Measurements from ENCODE around the gene ANXA8L1. TPM values are rescaled to one million over a fixed set of nuclear protein-coding genes. Genes with fewer than 3 reads are reported as not detected.
"Not testable (repeated sequence)": the region's sequence is repeated elsewhere in the genome, so short reads cannot be mapped to it uniquely, and the experiment has no call there.

The ANXA8L1 gene, protein sequence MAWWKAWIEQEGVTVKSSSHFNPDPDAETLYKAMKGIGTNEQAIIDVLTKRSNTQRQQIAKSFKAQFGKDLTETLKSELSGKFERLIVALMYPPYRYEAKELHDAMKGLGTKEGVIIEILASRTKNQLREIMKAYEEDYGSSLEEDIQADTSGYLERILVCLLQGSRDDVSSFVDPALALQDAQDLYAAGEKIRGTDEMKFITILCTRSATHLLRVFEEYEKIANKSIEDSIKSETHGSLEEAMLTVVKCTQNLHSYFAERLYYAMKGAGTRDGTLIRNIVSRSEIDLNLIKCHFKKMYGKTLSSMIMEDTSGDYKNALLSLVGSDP
- total RNA-seq, result 1 to 10 TPM in 1 of 5 donors, not detected in 4; 2.6 TPM
- polyA plus RNA-seq, result 10 to 100 TPM in 1 of 3 donors, not detected in 2; 80.2 TPM
- long read RNA-seq, donor 1, partial matches to known transcripts, result 0 of 1 reads
- long read RNA-seq, donor 1, other reads (novel, unspliced or antisense), result 0 of 1 reads
- long read RNA-seq, donor 2, result 0 reads
- long read RNA-seq, donor 3, result 0 reads
- long read RNA-seq, donor 4, result 0 reads
- long read RNA-seq, donor 5, result 0 reads
- long read RNA-seq, donor 6, result 0 reads
- long read RNA-seq, donor 7, partial matches to known transcripts, result 0 of 1 reads
- long read RNA-seq, donor 7, other reads (novel, unspliced or antisense), result 0 of 1 reads
- long read RNA-seq, donor 8, result 0 reads
- long read RNA-seq, donor 9, result 0 reads
- long read RNA-seq, donor 10, result 0 reads

DNA sequence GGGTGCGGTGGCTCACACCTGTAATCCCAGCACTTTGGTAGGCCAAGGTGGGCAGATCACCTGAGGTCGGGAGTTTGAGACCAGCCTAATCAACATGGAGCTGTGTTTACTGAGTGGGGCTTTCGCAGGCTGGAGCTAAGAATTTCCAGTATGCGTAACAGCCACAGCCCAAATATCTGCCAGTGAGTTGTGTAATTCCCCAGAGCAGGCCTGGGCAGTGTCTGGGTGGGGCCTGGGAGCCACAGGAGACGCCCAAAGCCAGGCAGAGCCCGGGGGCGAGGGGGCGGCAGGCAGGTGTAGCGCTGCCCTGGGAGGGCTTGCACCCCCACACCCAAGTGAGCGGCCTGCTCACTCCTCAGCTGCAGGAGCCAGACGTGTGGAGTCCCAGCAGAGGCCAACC is at the start of gene ANXA8L1:
TSS of gene ANXA8L1 (plus strand) at position 371 of the 400 bp plus-strand sequence. CDS start 76 bp downstream, outside the sequence.
- DNase-seq; H3K36me3 ChIP-seq; H3K27me3 ChIP-seq; H3K4me3 ChIP-seq; H3K4me1 ChIP-seq; H3K9me3 ChIP-seq; intact Hi-C loops (cut with DNase I; ENCODE audit: low total_unique reads); H3K27ac ChIP-seq: not testable (repeated sequence)
- WGBS, 5 donors, result 75 to 100% (median 82%) methylated on average over 1 to 7 of the region's 11 CpGs

DNA sequence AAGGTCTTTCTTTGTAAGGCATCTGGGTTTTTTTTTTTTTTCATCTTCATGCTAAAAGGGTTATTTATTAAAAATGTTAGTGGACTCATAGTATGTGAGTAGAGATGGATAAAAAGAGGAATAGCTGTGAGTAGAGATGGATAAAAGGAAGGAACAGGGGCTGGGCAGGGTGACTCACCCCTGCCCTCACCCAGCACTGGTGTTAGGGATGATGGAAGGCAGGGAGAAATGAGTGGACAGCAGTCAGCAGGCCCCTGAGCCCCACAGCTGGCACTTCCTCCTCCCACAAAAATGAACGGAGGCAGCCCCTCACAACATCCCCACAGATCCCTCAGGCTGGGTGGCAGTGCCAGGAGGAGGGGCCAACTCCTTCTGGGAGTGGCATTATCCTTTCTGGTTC is 49.5 kb upstream of the ANXA8L1 start:
- H3K27me3 ChIP-seq, result no peaks in the 10 kb centered on the region
- no peaks in the 10 kb centered on the region for H3K9me3 ChIP-seq
- TF ChIP-seq, protein P1, sequence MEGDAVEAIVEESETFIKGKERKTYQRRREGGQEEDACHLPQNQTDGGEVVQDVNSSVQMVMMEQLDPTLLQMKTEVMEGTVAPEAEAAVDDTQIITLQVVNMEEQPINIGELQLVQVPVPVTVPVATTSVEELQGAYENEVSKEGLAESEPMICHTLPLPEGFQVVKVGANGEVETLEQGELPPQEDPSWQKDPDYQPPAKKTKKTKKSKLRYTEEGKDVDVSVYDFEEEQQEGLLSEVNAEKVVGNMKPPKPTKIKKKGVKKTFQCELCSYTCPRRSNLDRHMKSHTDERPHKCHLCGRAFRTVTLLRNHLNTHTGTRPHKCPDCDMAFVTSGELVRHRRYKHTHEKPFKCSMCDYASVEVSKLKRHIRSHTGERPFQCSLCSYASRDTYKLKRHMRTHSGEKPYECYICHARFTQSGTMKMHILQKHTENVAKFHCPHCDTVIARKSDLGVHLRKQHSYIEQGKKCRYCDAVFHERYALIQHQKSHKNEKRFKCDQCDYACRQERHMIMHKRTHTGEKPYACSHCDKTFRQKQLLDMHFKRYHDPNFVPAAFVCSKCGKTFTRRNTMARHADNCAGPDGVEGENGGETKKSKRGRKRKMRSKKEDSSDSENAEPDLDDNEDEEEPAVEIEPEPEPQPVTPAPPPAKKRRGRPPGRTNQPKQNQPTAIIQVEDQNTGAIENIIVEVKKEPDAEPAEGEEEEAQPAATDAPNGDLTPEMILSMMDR (IDR thresholded peaks at IDR 0.05), result no peak
- TF ChIP-seq EP300 (IDR thresholded peaks at IDR 0.05) (no peak), POLR2A (IDR thresholded peaks at IDR 0.05) (no peak), POLR2AphosphoS5 (IDR thresholded peaks at IDR 0.05) (no peak)
- no peaks in the 10 kb centered on the region for H3K36me3 ChIP-seq
- H3K4me1 ChIP-seq, result no peaks in the 10 kb centered on the region
- 30 to 73% (median 46%) methylated on average over 1 of the region's 1 CpG for WGBS, 5 donors
- intact Hi-C loops (cut with DNase I; ENCODE audit: low total_unique reads), result no loop called here
- no peak overlapping the region for H3K4me3 ChIP-seq
- no peak for DNase-seq
- no peak overlapping the region for H3K27ac ChIP-seq

DNA sequence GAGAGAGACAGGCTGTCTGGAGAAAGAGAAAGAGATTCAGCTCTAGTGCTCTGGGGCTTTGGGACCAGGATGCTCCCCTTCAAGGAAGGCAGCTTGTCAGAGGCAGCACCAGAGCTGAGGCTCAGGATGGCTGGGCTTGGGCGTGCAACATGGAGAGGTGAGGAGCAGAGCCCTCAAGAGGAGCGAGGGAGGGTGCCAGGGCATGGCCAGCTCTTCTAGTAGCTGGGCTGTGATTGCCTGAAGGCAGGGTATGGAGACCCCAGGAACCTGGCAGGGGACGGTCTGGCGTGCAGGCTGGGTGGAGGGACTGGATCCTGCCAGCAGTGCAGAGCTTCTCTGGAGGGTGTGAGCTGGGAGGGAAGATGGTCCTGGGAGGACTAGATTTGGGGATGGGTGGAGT is 48.6 kb upstream of the ANXA8L1 start:
- intact Hi-C loops (cut with DNase I; ENCODE audit: low total_unique reads), result no loop called here
- H3K27ac ChIP-seq, result no peak overlapping the region
- no peak for DNase-seq
- no peaks in the 10 kb centered on the region for H3K36me3 ChIP-seq
- no peaks in the 10 kb centered on the region for H3K27me3 ChIP-seq
- WGBS, 5 donors, result 82 to 95% (median 94%) methylated on average over 4 of the region's 4 CpGs
- no peak overlapping the region for H3K4me3 ChIP-seq
- TF ChIP-seq EP300 (IDR thresholded peaks at IDR 0.05), result no peak
- TF ChIP-seq POLR2A (IDR thresholded peaks at IDR 0.05), result no peak
- TF ChIP-seq POLR2AphosphoS5 (IDR thresholded peaks at IDR 0.05), result no peak
- TF ChIP-seq, protein P1 (IDR thresholded peaks at IDR 0.05), result no peak
- no peaks in the 10 kb centered on the region for H3K9me3 ChIP-seq
- no peaks in the 10 kb centered on the region for H3K4me1 ChIP-seq

DNA sequence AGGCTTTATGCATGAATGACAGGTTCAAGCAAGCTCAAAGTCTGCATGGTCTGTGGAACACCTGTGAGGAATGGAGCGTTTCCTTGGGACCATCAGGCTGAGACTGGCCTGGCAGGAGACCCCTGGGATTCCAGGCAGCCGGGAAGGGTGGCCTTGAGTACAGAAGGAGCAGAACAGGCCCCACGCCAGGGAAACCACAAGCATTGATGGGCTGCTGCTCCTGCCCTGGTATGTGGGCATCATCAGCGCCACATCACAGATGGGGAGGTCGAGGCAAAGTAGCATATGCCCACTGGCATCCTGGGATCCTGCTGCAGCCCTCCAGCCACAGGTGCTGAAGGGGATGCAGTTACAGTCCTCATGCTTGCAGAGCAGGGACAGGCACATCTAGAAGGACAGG is 47.9 kb upstream of the ANXA8L1 start:
- 75 to 100% (median 85%) methylated on average over 1 to 5 of the region's 5 CpGs for WGBS, 5 donors
- H3K4me3 ChIP-seq, result no peak overlapping the region
- no peak for DNase-seq
- H3K9me3 ChIP-seq, result no peaks in the 10 kb centered on the region
- H3K4me1 ChIP-seq, result no peaks in the 10 kb centered on the region
- no peak overlapping the region for H3K27ac ChIP-seq
- intact Hi-C loops (cut with DNase I; ENCODE audit: low total_unique reads), result no loop called here
- H3K27me3 ChIP-seq, result no peaks in the 10 kb centered on the region
- H3K36me3 ChIP-seq, result no peaks in the 10 kb centered on the region
- TF ChIP-seq EP300 (IDR thresholded peaks at IDR 0.05) (no peak), POLR2A (IDR thresholded peaks at IDR 0.05) (no peak), POLR2AphosphoS5 (IDR thresholded peaks at IDR 0.05) (no peak)
- TF ChIP-seq, protein P1 (IDR thresholded peaks at IDR 0.05), result no peak
